ENCODE data around the gene MACROD2.

- no peak for TF ChIP-seq CTCF (conservative IDR thresholded peaks at IDR 0.05)
- TF ChIP-seq ZFX (IDR thresholded peaks at IDR 0.05): no peak
These were observed 764.7 kb downstream of the MACROD2 start for GRCh38 chr20:14759979-14760378.
